Heart right ventricle (tissue), 16 donors: Measurements from ENCODE around the gene ULK4. TPM values are rescaled to one million over a fixed set of nuclear protein-coding genes. Genes with fewer than 3 reads are reported as not detected.

ENCODE experiments used
- ATAC-seq, 8 donors: fragments of 200-7000 bp; cut with Tn5 transposase; one replicate each; pipeline ENCODE4 v1.9.1; 2020; ENCODE audit warnings: mild to moderate bottlenecking in 8 of 8, moderate library complexity in 8 of 8, moderate number of reproducible peaks in 1 of 8
- DNase-seq, 2 donors: peaks; one replicate each; pipeline ENCODE4 v3.0.0-alpha.2; 2020
- H3K27ac ChIP-seq, 10 donors: fragments of 200-600 bp; sonication (generic) in 2 of 10; one replicate each; pipeline versions ENCODE4 v1.5.0 to v1.8.0; 2020 to 2022; ENCODE audit warnings: mild to moderate bottlenecking in 3 of 10
- H3K27me3 ChIP-seq, 7 donors: fragments of 200-600 bp; one replicate each; pipeline ENCODE4 v1.8.0; 2021 to 2022; ENCODE audit warnings: mild to moderate bottlenecking in 2 of 7
- H3K36me3 ChIP-seq, 9 donors: fragments of 200-600 bp; sonication (generic) in 1 of 9; one replicate each; pipeline versions ENCODE4 v1.5.0 to v1.8.0; 2020 to 2022; ENCODE audit warnings: mild to moderate bottlenecking in 2 of 9
- H3K4me1 ChIP-seq, 9 donors: fragments of 200-600 bp; sonication (generic) in 1 of 9; one replicate each; pipeline versions ENCODE4 v1.5.0 to v1.8.0; 2020 to 2022; ENCODE audit warnings: mild to moderate bottlenecking in 4 of 9
- H3K4me3 ChIP-seq, 10 donors: fragments of 200-600 bp; sonication (generic) in 2 of 10; one replicate each; pipeline versions ENCODE4 v1.5.0 to v1.8.0; 2020 to 2022; ENCODE audit warnings: mild to moderate bottlenecking in 7 of 10, moderate library complexity in 2 of 10
- H3K9me3 ChIP-seq, 11 donors: fragments of 200-600 bp in 10 of 11; sonication (generic) in 2 of 11; one replicate each; pipeline versions ENCODE4 v1.5.0 to v1.8.0; 2013 to 2022; ENCODE audit warnings: mild to moderate bottlenecking in 2 of 11, control low read depth in 1 of 11, moderate library complexity in 1 of 11
- WGBS, 2 donors: extraction: QIAGEN DNeasy Blood & Tissue Kit; methylation state at CpG; one replicate each; pipeline ENCODE4 v1.1.7; 2013; ENCODE audit warnings: inconsistent platforms in 1 of 2; 5-methylcytosine and 5-hydroxymethylcytosine counted together
- intact Hi-C, 10 donors: fragments of 100-400 bp; cut with DNase I; formaldehyde crosslinking; loops; one replicate each; pipeline versions ENCODE4 v1.11.1 to v1.14.2; 2022
- polyA plus RNA-seq, 2 donors: library from polyadenylated mRNA; stranded (reverse); fragments of 200-250 nt; gene quantifications; one replicate each; pipeline ENCODE4 v1.2.3, GENCODE V29; 2013
- total RNA-seq, 10 donors: library from RNA; stranded (reverse); fragmentation: NEBNext Ultra II Directional in 3 of 10; extraction: Animal tissue kit (Norgen Biotek cat#: 25700) in 3 of 10; gene quantifications; one replicate each; pipeline versions ENCODE4 v1.2.1 to v1.2.4, GENCODE V29; 2021 to 2023
- TF ChIP-seq, protein P1 (sequence below), 9 donors: fragments of 200-600 bp; sonication (generic) in 2 of 9; IDR thresholded peaks; one replicate each; pipeline versions ENCODE4 v1.5.0 to v1.8.0; 2021 to 2022; ENCODE audit warnings: antibody characterized with exemption in 9 of 9, mild to moderate bottlenecking in 5 of 9, moderate library complexity in 1 of 9
- donor health status: Arrhythmogenic right ventricular cardiomyopathy.
- donor health status: ischemic (EF 13 %, LVEDD 7.1; RV severe dilation, severe dysfunction).
- donor health status: healthy with polysubstance abuse.
- donor health status: DM: no; HTN: yes; CAD: no.
- donor health status: DM: no; HTN: no; CAD: no.
- donor health status: ischemic (EF 25% LVEDD 6.9; RV normal size, moderate dysfunction).
- donor health status: ischemic (EF 25% LVEDD 5.7; RV mildly dilated, moderate dysfunction).
- donor health status: healthy.
- donor health status: DM: yes; HTN: yes; CAD: no.
- donor health status: Ischemic cardiomyopathy.
- donor health status: ischemic (EF 35%, LVEDD 5.7; RV mildly dilated, moderate dysfunction).
- donor health status: nonischemic (EF 11% LVEDD 7.7; RV severe dilation, severe dysfunction).
- donor health status: DM: yes; HTN: yes; CAD: no.
- donor health status: PGD.
- donor health status: ischemic (EF 29% LVEDD 5.4; RV normal size, mild dysfunction).
- donor health status: nonischemic (EF 23%, LVEDD 6.1; RV moderate dilation, normal function).

ULK4 gene
- total and polyA plus RNA-seq, 12 donors, result 1.4 to 11.4 (median 2.6) TPM

DNA sequence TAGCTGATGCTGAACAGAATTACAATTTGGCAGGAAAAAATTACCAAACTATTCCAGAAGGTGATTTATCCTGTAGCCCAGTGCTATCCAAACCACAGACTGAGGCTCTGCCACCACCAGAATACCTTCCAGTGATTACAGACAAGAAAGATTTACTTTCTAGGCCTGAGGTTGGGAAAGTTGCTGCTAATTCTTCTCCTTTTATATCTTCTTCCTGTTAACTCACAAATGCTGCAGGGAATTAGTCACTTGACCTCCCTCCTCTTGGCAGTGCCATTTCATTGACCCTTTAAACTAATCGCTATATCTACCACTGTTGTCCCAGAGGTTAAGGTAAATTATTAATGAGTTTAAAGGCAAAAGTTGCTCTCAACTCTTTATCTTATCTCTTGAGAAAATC lies 644.2 kb downstream of the ULK4 start:
- no peaks in the 10 kb centered on the region for H3K36me3 ChIP-seq
- DNase-seq (no peak), ATAC-seq (no peak)
- H3K27me3 ChIP-seq, result no peaks in the 10 kb centered on the region
- H3K4me1 ChIP-seq, result no peaks in the 10 kb centered on the region
- TF ChIP-seq, protein P1, sequence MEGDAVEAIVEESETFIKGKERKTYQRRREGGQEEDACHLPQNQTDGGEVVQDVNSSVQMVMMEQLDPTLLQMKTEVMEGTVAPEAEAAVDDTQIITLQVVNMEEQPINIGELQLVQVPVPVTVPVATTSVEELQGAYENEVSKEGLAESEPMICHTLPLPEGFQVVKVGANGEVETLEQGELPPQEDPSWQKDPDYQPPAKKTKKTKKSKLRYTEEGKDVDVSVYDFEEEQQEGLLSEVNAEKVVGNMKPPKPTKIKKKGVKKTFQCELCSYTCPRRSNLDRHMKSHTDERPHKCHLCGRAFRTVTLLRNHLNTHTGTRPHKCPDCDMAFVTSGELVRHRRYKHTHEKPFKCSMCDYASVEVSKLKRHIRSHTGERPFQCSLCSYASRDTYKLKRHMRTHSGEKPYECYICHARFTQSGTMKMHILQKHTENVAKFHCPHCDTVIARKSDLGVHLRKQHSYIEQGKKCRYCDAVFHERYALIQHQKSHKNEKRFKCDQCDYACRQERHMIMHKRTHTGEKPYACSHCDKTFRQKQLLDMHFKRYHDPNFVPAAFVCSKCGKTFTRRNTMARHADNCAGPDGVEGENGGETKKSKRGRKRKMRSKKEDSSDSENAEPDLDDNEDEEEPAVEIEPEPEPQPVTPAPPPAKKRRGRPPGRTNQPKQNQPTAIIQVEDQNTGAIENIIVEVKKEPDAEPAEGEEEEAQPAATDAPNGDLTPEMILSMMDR (IDR thresholded peaks at IDR 0.05), result no peak
- WGBS, 2 donors, result 90 to 96% methylated on average over 1 of the region's 1 CpG
- intact Hi-C loops, result no loop called here
- H3K27ac ChIP-seq, result no peak overlapping the region
- H3K9me3 ChIP-seq, result no peaks in the 10 kb centered on the region
- H3K4me3 ChIP-seq, result no peak overlapping the region

DNA sequence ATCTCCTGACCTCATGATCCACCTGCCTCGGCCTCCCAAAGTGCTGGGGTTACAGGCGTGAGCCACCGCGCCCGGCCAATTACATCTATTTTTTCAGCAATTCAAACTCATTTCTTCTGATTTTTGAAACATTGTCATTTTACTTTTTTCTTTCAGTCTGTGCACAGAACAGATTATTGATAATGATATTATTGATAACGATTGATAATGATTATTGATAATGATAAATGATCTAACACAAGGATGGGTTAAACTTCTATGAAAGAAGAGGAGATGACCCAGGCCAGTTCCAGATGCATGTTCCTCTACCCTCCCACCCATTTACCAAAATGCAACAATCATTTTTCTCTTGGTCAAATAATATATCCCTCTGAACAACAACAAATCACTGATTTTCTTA lies 644.6 kb downstream of the ULK4 start:
- H3K4me3 ChIP-seq, result no peak overlapping the region
- TF ChIP-seq, protein P1 (IDR thresholded peaks at IDR 0.05), result no peak
- no peaks in the 10 kb centered on the region for H3K9me3 ChIP-seq
- H3K36me3 ChIP-seq, result no peaks in the 10 kb centered on the region
- H3K4me1 ChIP-seq, result no peaks in the 10 kb centered on the region
- WGBS, 2 donors, result 97% methylated on average over 6 of the region's 6 CpGs
- no peak for DNase-seq
- no peaks in the 10 kb centered on the region for H3K27me3 ChIP-seq
- no peak for ATAC-seq
- no peak overlapping the region for H3K27ac ChIP-seq
- intact Hi-C loops, result no loop called here

DNA sequence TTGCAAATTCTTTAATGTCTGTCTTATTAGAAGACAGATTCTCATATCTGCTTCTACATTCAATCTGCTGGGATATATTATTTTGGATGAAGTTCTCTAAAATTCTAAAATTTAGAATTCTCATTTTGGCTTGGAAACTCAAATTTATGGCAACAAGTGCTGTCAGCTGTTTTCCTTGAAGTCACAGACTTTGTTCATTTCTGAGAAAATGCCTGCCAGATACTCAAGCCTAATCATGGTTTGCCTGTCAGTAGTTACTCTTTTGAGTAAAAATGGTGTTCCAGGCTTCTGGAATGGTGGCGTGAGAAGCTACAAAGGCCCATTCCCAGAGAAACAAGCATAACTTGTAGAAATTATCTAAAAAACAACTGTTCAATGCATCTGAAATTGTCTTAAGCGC lies 646.8 kb downstream of the ULK4 start:
- H3K4me3 ChIP-seq, result no peak overlapping the region
- H3K36me3 ChIP-seq, result no peaks in the 10 kb centered on the region
- TF ChIP-seq, protein P1 (IDR thresholded peaks at IDR 0.05), result no peak
- ATAC-seq, result no peak
- WGBS, 2 donors, result 97 to 99% methylated on average over 2 of the region's 2 CpGs
- intact Hi-C loops, result no loop called here
- H3K27ac ChIP-seq, result no peak overlapping the region
- no peaks in the 10 kb centered on the region for H3K27me3 ChIP-seq
- H3K4me1 ChIP-seq, result no peaks in the 10 kb centered on the region
- DNase-seq, result no peak
- H3K9me3 ChIP-seq, result no peaks in the 10 kb centered on the region

DNA sequence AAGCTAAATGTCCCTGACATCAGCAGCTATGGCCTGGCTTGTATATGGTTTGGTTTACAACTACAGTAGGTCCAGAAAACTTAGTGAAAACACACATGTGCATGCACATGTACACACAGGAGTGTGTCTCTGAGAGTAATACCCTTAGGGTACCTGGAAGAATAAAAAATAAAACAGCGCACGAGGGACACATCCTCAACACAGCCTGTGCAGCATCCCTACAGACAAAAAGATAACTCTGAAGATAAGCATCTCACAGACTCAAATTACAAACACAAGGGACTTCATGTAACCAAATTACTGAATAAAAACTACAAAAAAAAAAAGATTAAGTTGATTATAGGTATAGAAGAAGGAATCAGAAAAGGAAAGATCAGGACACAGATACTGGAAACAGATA lies 653.8 kb downstream of the ULK4 start:
- Histone ChIP-seq H3K4me3 (no peak overlapping the region), H3K36me3 (no peaks in the 10 kb centered on the region), H3K4me1 (peaks cover 0 to 13% (median 8%) of the 10 kb centered on the region in 9 donors), H3K27ac (no peak overlapping the region), H3K27me3 (no peaks in the 10 kb centered on the region), H3K9me3 (no peaks in the 10 kb centered on the region)
- DNase-seq (no peak), ATAC-seq (no peak)
- intact Hi-C loops, result no loop called here
- TF ChIP-seq, protein P1 (IDR thresholded peaks at IDR 0.05), result no peak
- WGBS, 2 donors, result 92 to 94% methylated on average over 2 of the region's 2 CpGs
